Suprapubic skin (tissue), 4 donors: Measurements from ENCODE around the gene ADRA1B.

Source experiments
- CTCF ChIP-seq, 2 donors: fragments of 200-600 bp in 1 of 2; fragments of 450-650 bp in 1 of 2; sonication (generic) in 1 of 2; IDR thresholded peaks; one replicate each; pipeline ENCODE4 v1.5.1; 2016 to 2019; ENCODE audit warnings: antibody characterized with exemption in 2 of 2, mild to moderate bottlenecking in 1 of 2, moderate library complexity in 1 of 2
- EP300 ChIP-seq: sonication (generic); formaldehyde crosslinking; IDR thresholded peaks from one replicate; pipeline ENCODE4 v1.6.1; 2017; ENCODE audit warnings: antibody characterized with exemption
- POLR2A ChIP-seq, 2 donors: fragments of 450-650 bp; IDR thresholded peaks; one replicate each; pipeline ENCODE4 v1.6.1; 2017; ENCODE audit warnings: antibody characterized with exemption in 2 of 2, mild to moderate bottlenecking in 2 of 2, moderate library complexity in 2 of 2
- POLR2AphosphoS5 ChIP-seq, 3 donors: sonication (generic); formaldehyde crosslinking; IDR thresholded peaks; one replicate each; pipeline ENCODE4 v1.6.1; 2017; ENCODE audit warnings: antibody characterized with exemption in 3 of 3

DNA sequence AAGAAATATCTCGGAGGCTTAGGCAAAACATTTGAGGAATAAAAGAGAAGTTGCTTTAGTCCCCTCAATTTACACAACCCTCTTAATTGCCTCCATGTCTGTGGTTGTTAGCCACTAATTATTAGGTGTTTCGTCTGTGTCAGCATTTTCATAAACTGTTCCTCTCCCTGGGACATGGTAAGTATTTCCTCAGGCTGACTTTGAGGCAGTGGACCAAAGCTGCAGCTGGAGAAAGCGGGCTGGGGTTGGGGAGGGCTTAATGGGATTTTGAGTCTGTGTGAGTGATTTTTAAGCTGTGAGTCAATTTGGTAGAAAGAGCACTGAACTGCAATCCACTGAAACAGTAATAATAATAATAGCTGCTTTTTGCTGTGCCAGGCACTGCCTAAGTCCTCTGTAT lies 79.6 kb downstream of the ADRA1B start:
- TF ChIP-seq POLR2A (IDR thresholded peaks at IDR 0.05) (no peak), CTCF (IDR thresholded peaks at IDR 0.05) (no peak), EP300 (no peak), POLR2AphosphoS5 (IDR thresholded peaks at IDR 0.05) (no peak)
